Stimulated activated naive CD8-positive, alpha-beta T cell treated with anti-CD3 and anti-CD28 coated beads, Interleukin-15, Interleukin-2, amounts not matched to agents 100 U/mL and 50 U/mL, for 24 hours (primary cell): Measurements from ENCODE around the gene CSF2RB.
A peak's percentile ranks its signal among the peaks of the same experiment; 100 is the strongest.

ENCODE experiments used
- ATAC-seq: fragments of 150-1000 bp; cut with Tn5 transposase; one replicate; pipeline ENCODE4 v1.10.0; 2021
- DNase-seq: peaks from one replicate; pipeline ENCODE4 v3.0.0; 2021

CSF2RB gene

DNA sequence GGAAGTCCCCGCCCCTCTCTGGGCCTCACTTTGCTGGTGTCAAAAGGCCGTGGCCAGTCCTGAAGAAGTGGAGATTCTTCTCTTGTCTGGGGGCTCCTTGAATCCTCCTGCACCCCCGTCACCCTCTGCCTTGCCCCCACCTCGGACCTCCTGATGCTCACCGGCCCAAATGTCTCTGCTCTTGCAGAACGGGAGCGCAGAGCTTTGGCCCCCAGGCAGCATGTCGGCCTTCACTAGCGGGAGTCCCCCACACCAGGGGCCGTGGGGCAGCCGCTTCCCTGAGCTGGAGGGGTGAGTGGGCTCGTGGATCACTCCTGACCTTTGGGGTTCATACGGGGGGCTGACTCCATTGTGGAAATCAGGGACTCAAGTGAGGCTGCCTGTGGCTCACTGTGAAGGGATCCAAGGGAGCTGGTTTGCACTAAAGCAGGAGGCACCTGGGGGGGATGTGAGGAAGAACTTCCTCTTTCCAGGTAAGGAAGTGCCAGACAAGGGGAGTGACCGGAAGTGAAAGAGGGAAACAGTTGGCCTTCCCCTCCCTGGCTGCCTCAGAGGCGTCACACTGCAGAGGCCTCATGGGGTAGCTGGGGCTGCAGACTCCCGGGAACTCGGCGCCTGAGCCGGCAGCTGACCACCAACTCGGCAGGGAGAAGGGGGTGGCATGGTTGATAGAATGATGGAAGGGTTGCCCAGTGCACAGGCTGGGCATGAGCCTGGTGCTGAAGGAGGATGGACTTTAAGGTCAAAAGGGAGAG, 23.1 kb downstream of the CSF2RB start:
- DNase-seq: no peak
- no peak for ATAC-seq

GRCh38 chr22:36937319-36938027, 24.0 kb downstream of the CSF2RB start:
- ATAC-seq (no peak), DNase-seq (no peak)

DNA sequence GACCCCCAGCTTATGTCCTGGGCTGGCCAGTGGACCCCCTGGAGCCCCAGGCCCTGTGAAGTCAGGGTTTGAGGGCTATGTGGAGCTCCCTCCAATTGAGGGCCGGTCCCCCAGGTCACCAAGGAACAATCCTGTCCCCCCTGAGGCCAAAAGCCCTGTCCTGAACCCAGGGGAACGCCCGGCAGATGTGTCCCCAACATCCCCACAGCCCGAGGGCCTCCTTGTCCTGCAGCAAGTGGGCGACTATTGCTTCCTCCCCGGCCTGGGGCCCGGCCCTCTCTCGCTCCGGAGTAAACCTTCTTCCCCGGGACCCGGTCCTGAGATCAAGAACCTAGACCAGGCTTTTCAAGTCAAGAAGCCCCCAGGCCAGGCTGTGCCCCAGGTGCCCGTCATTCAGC, 24.6 kb downstream of the CSF2RB start:
- ATAC-seq (no peak), DNase-seq (no peak)

GRCh38 chr22:36938886-36939285, 25.5 kb downstream of the CSF2RB start:
- DNase-seq: no peak

DNA sequence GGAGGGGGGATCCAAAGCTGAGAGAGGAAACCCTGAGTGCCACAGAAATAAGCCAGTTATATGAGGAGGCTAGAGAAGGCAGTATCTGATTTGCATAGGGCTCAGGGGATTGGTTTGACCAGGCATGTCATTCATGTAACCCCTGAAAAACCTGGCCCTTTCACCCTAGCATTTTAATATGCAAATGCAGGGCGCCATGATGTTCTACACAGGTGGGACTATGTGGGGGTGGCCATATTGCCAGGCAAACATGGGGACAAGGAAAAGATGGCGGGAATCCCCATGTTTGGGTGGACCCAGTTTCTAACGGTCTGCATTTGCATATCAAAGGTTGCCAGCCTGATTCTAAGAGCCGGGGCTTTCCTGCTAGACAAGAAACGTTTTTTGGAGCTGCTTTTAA, 27.2 kb downstream of the CSF2RB start:
- no peak for DNase-seq
- ATAC-seq: peak; percentile 50

More at GRCh38 chr22:36938886-36939285, 25.5 kb downstream of the CSF2RB start:
- ATAC-seq: no peak

DNA sequence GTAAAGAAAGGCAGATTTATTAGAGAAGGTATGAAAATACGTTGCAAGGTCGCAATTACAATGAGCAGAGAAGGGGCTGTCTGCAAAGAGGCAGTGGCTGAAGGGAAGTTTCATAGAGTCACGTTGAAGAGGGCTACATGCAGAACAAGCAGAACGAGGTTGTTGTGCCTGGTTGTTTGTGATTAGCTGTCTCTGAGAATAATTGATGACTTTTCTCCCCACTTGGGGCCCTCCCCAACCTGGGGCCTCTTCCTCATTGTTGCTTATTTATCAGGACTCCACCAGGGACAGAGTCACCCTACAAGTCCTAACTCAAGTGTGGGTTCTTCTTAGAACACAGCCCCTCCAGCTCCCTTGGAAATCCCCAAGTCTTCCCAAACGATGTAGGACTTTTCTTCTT, 29.1 kb downstream of the CSF2RB start:
- DNase-seq: no peak
- ATAC-seq: no peak

DNA sequence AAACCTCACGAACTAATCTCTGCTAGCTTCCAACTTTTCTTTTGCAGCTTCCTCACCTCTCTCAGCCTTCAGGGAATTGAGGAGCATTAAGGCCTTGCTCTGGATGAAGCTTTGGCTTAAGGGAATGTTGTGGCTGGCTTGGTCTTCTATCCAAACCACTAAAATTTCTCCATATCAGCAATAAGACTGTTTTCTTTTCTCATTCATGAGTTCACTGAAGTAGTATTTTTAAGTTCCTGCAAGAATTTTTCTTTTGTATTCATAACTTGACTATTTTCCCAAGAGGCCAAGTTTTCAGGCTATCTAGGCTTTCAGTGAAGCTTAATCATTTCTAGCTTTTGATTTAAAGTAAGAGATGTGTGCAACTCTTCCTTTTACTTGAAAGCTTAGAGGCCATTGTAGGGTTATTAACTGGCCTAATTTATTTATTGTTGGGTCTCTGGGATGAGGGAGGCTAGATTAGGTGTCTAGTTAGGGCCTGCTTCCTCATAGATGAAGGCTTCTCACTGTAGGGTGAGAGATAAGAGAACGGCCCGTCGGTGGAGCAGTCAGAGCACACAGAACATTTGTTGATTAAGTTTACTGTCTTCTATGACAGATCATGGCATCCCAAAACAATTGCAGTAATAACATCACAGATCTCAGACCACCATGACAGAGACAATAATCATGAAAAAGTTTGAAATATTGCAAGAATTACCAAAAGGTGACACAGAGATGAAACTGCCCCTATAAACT, 33.2 kb downstream of the CSF2RB start:
- ATAC-seq (no peak), DNase-seq (no peak)

GRCh38 chr22:36948273-36949225, 35.1 kb downstream of the CSF2RB start:
- ATAC-seq (no peak), DNase-seq (no peak)

DNA sequence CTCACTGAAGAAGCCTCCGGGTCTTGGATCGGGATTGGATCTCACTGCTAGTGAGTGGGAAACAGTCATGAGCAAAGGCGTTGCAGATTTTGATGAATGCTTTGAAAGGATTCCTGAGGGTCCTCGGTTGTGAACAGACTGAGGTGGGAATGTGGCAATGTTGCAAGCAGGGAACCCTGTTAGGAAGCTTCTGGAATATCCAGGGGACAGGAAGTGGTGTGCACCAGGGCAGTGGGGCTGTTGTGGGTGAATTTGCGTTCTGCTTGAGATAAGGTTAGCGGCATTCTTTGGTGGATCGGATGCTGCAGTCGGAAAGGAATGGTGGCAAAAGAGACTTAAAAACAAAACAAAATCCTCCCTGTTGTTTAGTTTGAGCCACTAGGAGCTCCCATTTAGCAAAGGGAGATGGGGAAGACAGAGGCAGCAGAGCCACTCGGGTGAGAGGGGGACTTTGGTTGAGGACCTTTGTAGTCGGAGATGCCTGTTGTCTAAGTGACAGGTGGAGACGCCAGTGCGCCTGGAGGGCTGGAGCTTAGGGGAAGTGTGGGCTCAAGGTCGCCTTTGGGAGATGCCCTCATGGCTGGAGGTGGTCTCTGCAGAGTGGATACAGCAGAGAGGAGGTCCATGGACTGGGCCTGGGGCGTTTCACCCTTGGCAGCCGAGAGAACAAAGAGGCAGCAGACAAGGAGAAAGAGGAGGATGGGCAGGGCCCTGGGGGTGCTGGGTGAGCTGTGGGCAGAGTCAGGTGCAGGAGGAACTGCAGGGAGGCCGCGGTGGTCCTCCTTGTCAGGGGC, 37.6 kb downstream of the CSF2RB start:
- DNase-seq (no peak), ATAC-seq (no peak)

DNA sequence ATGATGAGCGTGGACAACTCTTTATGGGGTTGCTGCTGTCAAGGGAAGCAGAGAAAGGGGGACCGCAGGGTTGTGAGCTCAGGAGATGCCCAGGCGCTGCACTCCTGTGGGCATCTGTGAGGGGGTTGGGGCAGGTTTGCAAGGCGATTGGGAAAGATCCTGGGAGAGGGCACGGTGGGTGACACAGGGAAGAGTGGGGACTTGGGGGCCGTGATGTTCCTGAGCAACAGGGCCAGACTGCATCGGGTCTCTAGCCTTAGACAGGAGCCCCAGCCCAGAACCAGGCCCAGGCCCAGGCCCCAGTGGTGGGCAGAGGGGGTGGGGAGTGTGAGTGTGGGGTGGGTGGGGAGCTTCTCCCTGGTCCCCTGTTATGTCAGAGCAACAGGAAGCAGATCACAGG, 38.3 kb downstream of the CSF2RB start:
- DNase-seq (no peak), ATAC-seq (no peak)

GRCh38 chr22:36953239-36954080, 40.0 kb downstream of the CSF2RB start:
- ATAC-seq (no peak), DNase-seq (no peak)

DNA sequence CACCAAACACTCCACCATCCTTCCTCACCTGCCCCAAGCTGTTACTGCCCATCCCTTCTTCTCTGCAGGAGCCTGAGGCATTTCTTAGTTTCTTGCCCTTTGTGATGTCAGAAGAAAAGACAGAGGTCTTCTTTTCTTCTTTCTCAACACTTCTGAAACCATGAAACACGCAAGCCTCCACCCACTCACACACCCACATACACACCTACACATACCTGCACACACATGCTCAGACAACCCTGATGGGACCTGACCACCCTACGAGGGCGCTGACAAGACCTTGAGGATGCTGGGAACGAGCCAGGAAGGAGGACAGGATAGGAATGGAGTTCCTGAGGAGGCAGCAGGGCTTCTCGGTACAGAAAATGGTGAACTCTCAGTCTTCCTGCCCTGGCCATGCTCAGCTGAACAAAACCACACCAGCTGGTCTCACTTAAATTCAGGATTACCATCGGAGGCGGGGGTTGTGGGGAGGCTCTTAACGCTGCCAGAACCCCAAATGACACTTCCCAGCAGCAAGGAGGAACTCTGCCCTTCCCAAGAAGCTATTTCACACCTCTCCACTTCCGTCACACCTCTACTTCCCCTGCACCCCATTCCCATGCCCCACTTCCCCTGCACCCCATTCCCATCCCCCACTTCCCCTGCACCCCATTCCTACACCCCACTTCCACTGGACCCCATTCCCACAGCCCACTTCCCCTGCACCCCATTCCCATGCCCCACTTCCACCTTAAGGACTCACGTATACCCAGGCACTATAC, 41.0 kb downstream of the CSF2RB start:
- DNase-seq: no peak
- no peak for ATAC-seq

GRCh38 chr22:36955691-36956090, 42.3 kb downstream of the CSF2RB start:
- no peak for ATAC-seq
- DNase-seq: no peak

GRCh38 chr22:36958366-36958765, 44.9 kb downstream of the CSF2RB start:
- ATAC-seq: no peak
- no peak for DNase-seq

DNA sequence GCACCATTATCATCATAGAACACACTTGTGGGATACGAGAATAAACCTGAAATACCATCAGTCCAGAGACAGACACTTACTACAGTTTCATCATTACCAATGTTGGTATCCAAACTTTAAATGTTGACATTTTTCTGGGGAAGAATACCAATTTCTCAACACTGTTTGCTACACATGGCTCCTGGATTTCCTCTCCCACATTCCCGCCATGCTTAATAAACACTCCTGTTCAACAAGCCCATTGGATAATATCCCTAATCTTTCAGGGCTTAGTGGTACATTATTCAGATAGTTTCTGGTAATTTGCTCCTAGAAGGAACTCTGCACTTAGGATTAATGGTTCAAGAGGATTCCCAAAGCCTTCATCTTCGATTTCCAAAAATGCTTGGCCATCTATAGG, 48.2 kb downstream of the CSF2RB start:
- DNase-seq (no peak), ATAC-seq (no peak)

- no peak for ATAC-seq
- DNase-seq: no peak
These were observed 49.9 kb downstream of the CSF2RB start for GRCh38 chr22:36963302-36963701.

GRCh38 chr22:36964106-36964505, 50.7 kb downstream of the CSF2RB start:
- DNase-seq: no peak
- ATAC-seq: no peak

- ATAC-seq (no peak), DNase-seq (no peak)
These were observed 52.3 kb downstream of the CSF2RB start for GRCh38 chr22:36965696-36966095.

DNA sequence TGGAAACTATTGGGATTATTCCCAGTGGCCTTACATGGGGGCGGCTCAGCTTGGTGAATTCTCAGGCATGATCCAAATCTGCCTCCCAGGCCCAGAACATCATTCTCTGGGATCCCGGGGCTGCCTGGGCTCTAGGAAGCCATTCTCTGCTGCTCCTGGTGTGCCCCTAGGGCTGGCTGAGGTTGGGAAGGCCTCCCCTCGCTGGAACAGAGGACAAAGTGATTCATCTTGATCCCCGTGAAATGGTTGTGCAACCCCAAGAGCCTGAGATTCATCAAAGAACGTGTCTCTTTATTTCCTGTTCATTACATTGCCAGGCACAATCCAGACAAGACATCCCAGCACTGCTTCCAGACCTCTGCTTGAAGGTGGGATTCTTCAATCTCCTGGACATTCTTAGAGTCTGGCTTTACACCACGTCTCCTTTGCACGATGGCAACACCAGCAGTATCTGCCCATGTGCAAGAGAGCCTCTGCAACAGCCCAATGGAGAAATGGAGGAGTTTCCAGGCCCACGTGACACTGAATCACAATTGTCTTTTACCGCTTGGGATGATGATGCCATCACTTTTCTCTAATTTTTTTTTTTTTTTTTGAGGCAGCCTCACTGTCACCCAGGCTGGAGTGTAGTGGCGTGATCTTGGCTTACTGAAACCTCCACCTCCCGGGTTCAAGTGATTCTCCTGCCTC, 53.6 kb downstream of the CSF2RB start:
- no peak for ATAC-seq
- no peak for DNase-seq
